HEK293 (cell line): ENCODE data around the gene HTT.
A peak's percentile ranks its signal among the peaks of the same experiment; 100 is the strongest.

Experiments used
- CTCF ChIA-PET: fragments of 350-600 bp; formaldehyde crosslinking; extraction: SDS; loops from one replicate; lab custom pipeline; 2021; ENCODE audit warnings: antibody characterized with exemption; lab: Yijun Ruan, JAX
- POLR2A ChIA-PET: fragments of 300-600 bp; formaldehyde crosslinking; extraction: SDS; loops from one replicate; lab custom pipeline; 2020; ENCODE audit warnings: antibody characterized with exemption, inconsistent platforms; lab: Yijun Ruan, JAX
- H3K27ac ChIP-seq: fragments of 200-500 bp; sonication (Bioruptor generic); 2 replicates; pipeline ENCODE4 v1.5.1; 2014; ENCODE audit warnings: low read depth, low read length, control low read depth, inconsistent platforms; ENCODE audit errors: extremely low read depth
- H3K36me3 ChIP-seq, 2 experiments: fragments of 200-500 bp in 1 of 2; sonication (Bioruptor generic) in 1 of 2; 1 replicate in 1 of 2; 2 replicates in 1 of 2; pipeline ENCODE4 v1.5.1; 2014 to 2017; ENCODE audit warnings: inconsistent platforms in 2 of 2, low read length in 2 of 2; ENCODE audit not compliant: control insufficient read depth in 2 of 2, insufficient read depth in 1 of 2
- H3K4me1 ChIP-seq: fragments of 200-500 bp; sonication (Bioruptor generic); 2 replicates; pipeline ENCODE4 v1.5.1; 2014; ENCODE audit warnings: mild to moderate bottlenecking, low read length, inconsistent platforms; ENCODE audit not compliant: control insufficient read depth, insufficient read depth
- H3K4me3 ChIP-seq: 2 replicates; pipeline ENCODE4 v1.5.1; 2011; ENCODE audit warnings: low read depth, mild to moderate bottlenecking, control low read depth, low read length, moderate library complexity
- H3K9me3 ChIP-seq: fragments of 200-500 bp; sonication (Bioruptor generic); 2 replicates; pipeline ENCODE4 v1.5.1; 2014; ENCODE audit warnings: low read depth, low read length, inconsistent platforms; ENCODE audit not compliant: control insufficient read depth, insufficient read depth
- EGR2 ChIP-seq: fragments of 450-650 bp; formaldehyde crosslinking; IDR thresholded peaks from 2 replicates; pipeline ENCODE4 v1.5.1; 2016; ENCODE audit warnings: low read depth, missing biosample characterization, missing genetic modification characterization
- INSM2 ChIP-seq: fragments of 450-650 bp; formaldehyde crosslinking; IDR thresholded peaks from 2 replicates; pipeline ENCODE4 v1.5.1; 2016; ENCODE audit warnings: missing biosample characterization, missing genetic modification characterization
- OSR2 ChIP-seq: fragments of 450-650 bp; formaldehyde crosslinking; IDR thresholded peaks from 2 replicates; pipeline ENCODE4 v1.5.1; 2016; ENCODE audit warnings: missing biosample characterization, missing genetic modification characterization
- WT1 ChIP-seq: fragments of 450-650 bp; formaldehyde crosslinking; IDR thresholded peaks from 2 replicates; pipeline ENCODE4 v1.5.1; 2016; ENCODE audit warnings: missing biosample characterization, missing genetic modification characterization
- ZBTB10 ChIP-seq: fragments of 450-650 bp; formaldehyde crosslinking; IDR thresholded peaks from 2 replicates; pipeline ENCODE4 v1.5.1; 2016; ENCODE audit warnings: missing biosample characterization, missing genetic modification characterization
- ZFHX2 ChIP-seq: fragments of 450-650 bp; formaldehyde crosslinking; conservative IDR thresholded peaks from 2 replicates; pipeline ENCODE4 v1.5.1; 2016; ENCODE audit warnings: missing biosample characterization, missing genetic modification characterization
- ZNF114 ChIP-seq: fragments of 450-650 bp; formaldehyde crosslinking; IDR thresholded peaks from 2 replicates; pipeline ENCODE4 v1.5.0; 2017; ENCODE audit warnings: missing biosample characterization, missing genetic modification characterization
- ZNF211 ChIP-seq: fragments of 450-650 bp; formaldehyde crosslinking; IDR thresholded peaks from 2 replicates; pipeline ENCODE4 v1.5.1; 2016; ENCODE audit warnings: low read depth, missing biosample characterization, missing genetic modification characterization
- ZNF501 ChIP-seq: fragments of 450-650 bp; formaldehyde crosslinking; IDR thresholded peaks from 2 replicates; pipeline ENCODE4 v1.5.1; 2016; ENCODE audit warnings: missing biosample characterization, missing genetic modification characterization
- ZNF701 ChIP-seq: fragments of 450-650 bp; formaldehyde crosslinking; IDR thresholded peaks from 2 replicates; pipeline ENCODE4 v1.5.1; 2016; ENCODE audit warnings: missing biosample characterization, missing genetic modification characterization
- ZNF777 ChIP-seq: fragments of 450-650 bp; formaldehyde crosslinking; IDR thresholded peaks from 2 replicates; pipeline ENCODE4 v1.5.1; 2017; ENCODE audit warnings: missing biosample characterization, missing genetic modification characterization, borderline replicate concordance
- ZNF792 ChIP-seq: fragments of 450-650 bp; formaldehyde crosslinking; IDR thresholded peaks from 2 replicates; pipeline ENCODE4 v1.5.1; 2016; ENCODE audit warnings: missing biosample characterization, missing genetic modification characterization
- TF ChIP-seq, protein P1 (sequence below): fragments of 450-650 bp; formaldehyde crosslinking; IDR thresholded peaks from 2 replicates; pipeline ENCODE4 v1.5.1; 2016; ENCODE audit warnings: missing biosample characterization, missing genetic modification characterization, low read depth

The HTT gene

DNA sequence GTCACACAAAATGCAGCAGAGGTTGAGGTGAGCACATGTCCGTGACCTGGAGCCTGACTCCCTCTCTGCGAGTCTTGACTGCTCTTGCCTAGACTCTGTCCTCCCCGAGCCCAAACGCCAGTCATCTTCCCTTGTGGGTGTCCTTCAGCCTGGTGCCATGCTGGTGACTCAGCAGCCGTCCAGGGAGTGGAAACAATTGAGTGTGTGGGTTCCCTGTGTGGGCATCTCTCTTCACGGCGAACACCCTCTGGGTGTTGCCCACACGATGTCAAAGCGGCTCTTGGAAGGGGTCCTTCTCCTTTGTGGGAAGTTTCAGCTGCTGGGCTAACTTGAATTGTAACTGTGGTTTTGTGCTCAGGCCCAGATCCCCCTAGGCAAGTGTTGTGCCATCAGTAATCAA lies 157.0 kb downstream of the HTT start:
- no peaks in the 10 kb centered on the region for H3K9me3 ChIP-seq
- peaks cover 10 to 94% of the 10 kb centered on the region in 2 experiments; a peak in 2 of 3 replicates for H3K36me3 ChIP-seq
- ChIA-PET POLR2A (no interaction called here), CTCF (interaction anchor here (0.6 kb wide), 1 partner anchor 60 kb away, joined by 3 read pairs; no protein-coding TSS in a partner anchor)
- H3K4me1 ChIP-seq = no peaks in the 10 kb centered on the region
- no peak overlapping the region for H3K4me3 ChIP-seq
- H3K27ac ChIP-seq = no peak overlapping the region
- TF ChIP-seq EGR2 (tag by site-specific recombination) = peak; percentile 74
- TF ChIP-seq ZFHX2 (tag by site-specific recombination) = peak; percentile 71
- no peak for TF ChIP-seq ZNF211
- TF ChIP-seq ZNF792 = no peak
- TF ChIP-seq ZNF777 (tag by site-specific recombination) = no peak
- TF ChIP-seq WT1 = no peak
- TF ChIP-seq, protein P1, sequence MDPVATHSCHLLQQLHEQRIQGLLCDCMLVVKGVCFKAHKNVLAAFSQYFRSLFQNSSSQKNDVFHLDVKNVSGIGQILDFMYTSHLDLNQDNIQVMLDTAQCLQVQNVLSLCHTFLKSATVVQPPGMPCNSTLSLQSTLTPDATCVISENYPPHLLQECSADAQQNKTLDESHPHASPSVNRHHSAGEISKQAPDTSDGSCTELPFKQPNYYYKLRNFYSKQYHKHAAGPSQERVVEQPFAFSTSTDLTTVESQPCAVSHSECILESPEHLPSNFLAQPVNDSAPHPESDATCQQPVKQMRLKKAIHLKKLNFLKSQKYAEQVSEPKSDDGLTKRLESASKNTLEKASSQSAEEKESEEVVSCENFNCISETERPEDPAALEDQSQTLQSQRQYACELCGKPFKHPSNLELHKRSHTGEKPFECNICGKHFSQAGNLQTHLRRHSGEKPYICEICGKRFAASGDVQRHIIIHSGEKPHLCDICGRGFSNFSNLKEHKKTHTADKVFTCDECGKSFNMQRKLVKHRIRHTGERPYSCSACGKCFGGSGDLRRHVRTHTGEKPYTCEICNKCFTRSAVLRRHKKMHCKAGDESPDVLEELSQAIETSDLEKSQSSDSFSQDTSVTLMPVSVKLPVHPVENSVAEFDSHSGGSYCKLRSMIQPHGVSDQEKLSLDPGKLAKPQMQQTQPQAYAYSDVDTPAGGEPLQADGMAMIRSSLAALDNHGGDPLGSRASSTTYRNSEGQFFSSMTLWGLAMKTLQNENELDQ (tag by site-specific recombination) = no peak
- TF ChIP-seq ZBTB10 = no peak
- TF ChIP-seq OSR2 (tag by site-specific recombination) = no peak
- TF ChIP-seq, all 188 proteins: peak for 2

GRCh38 chr4:3232001-3232400 lies 157.5 kb downstream of the HTT start:
- POLR2A ChIA-PET = no interaction called here
- CTCF ChIA-PET = no interaction called here
- Histone ChIP-seq H3K27ac (no peak overlapping the region), H3K36me3 (peaks cover 10 to 93% of the 10 kb centered on the region in 2 experiments; a peak in 2 of 3 replicates), H3K4me3 (no peak overlapping the region), H3K4me1 (no peaks in the 10 kb centered on the region), H3K9me3 (no peaks in the 10 kb centered on the region)
- no peak for TF ChIP-seq ZNF501 (tag by site-specific recombination)
- TF ChIP-seq ZNF701 (tag by site-specific recombination) = no peak

GRCh38 chr4:3232871-3233271 lies 158.4 kb downstream of the HTT start:
- Histone ChIP-seq H3K36me3 (peaks cover 10 to 95% of the 10 kb centered on the region in 2 experiments; a peak in 2 of 3 replicates), H3K27ac (no peak overlapping the region), H3K4me3 (no peak overlapping the region), H3K9me3 (no peaks in the 10 kb centered on the region), H3K4me1 (no peaks in the 10 kb centered on the region)
- POLR2A ChIA-PET = no interaction called here
- CTCF ChIA-PET = interaction anchor here (1.2 kb wide), 1 partner anchor 13 kb away, joined by 5 read pairs; no protein-coding TSS in a partner anchor
- TF ChIP-seq ZNF114 = no peak
- no peak for TF ChIP-seq INSM2 (tag by site-specific recombination)
